Mucosa of gallbladder (tissue), 1 donor: ENCODE results near the gene HCK. TPM values are rescaled to one million over a fixed set of nuclear protein-coding genes. Genes with fewer than 3 reads are reported as not detected.

Experiments
- DNase-seq: peaks from one replicate; pipeline ENCODE4 v3.0.0-alpha.2; 2020; ENCODE audit warnings: low spot score
- total RNA-seq: library from RNA; stranded (reverse); gene quantifications from one replicate; pipeline ENCODE4 v1.2.1, GENCODE V29; 2021
- donor health status: DM: no; HTN: no; CAD: no.

Gene HCK
- total RNA-seq, 1 donor from 2014 or later, result 11.7 TPM

- no peak for DNase-seq
Observed at GRCh38 chr20:32057656-32058184, 5.7 kb downstream of the HCK start.

GRCh38 chr20:32059189-32059588 is 7.1 kb downstream of the HCK start:
- no peak for DNase-seq

- DNase-seq, result peak; percentile 55
Observed at GRCh38 chr20:32062776-32063170, 10.7 kb downstream of the HCK start.

- DNase-seq, result no peak
Observed at GRCh38 chr20:32063695-32064094, 11.7 kb downstream of the HCK start.

- no peak for DNase-seq
Observed at GRCh38 chr20:32064667-32065066, 12.6 kb downstream of the HCK start.

GRCh38 chr20:32067234-32067821 is 15.3 kb downstream of the HCK start:
- DNase-seq, result no peak

- no peak for DNase-seq
Observed at GRCh38 chr20:32068174-32068573, 16.1 kb downstream of the HCK start.

GRCh38 chr20:32069711-32070110 is 17.7 kb downstream of the HCK start:
- DNase-seq, result no peak

- DNase-seq, result no peak
Observed at GRCh38 chr20:32070282-32070681, 18.2 kb downstream of the HCK start.

GRCh38 chr20:32070690-32071213 is 18.7 kb downstream of the HCK start:
- no peak for DNase-seq

GRCh38 chr20:32071395-32072167 is 19.5 kb downstream of the HCK start:
- no peak for DNase-seq

GRCh38 chr20:32072168-32072750 is 20.2 kb downstream of the HCK start:
- DNase-seq, result no peak

- no peak for DNase-seq
Observed at GRCh38 chr20:32075534-32075933, 23.5 kb downstream of the HCK start.

- no peak for DNase-seq
Observed at GRCh38 chr20:32077190-32077589, 25.1 kb downstream of the HCK start.

GRCh38 chr20:32078322-32078721 is 26.3 kb downstream of the HCK start:
- no peak for DNase-seq

GRCh38 chr20:32078791-32079190 is 26.7 kb downstream of the HCK start:
- no peak for DNase-seq

GRCh38 chr20:32079655-32080109 is 27.6 kb downstream of the HCK start:
- no peak for DNase-seq

- DNase-seq, result no peak
Observed at GRCh38 chr20:32080783-32081182, 28.7 kb downstream of the HCK start.

- DNase-seq, result no peak
Observed at GRCh38 chr20:32083469-32083868, 31.4 kb downstream of the HCK start.

- DNase-seq, result no peak
Observed at GRCh38 chr20:32087070-32087469, 35.0 kb downstream of the HCK start.

- DNase-seq, result no peak
Observed at GRCh38 chr20:32088759-32089158, 36.7 kb downstream of the HCK start.

GRCh38 chr20:32089637-32090362 is 37.8 kb downstream of the HCK start:
- no peak for DNase-seq
